Panc1 (cell line): Measurements from ENCODE around the gene PTPRO. TPM values are rescaled to one million over a fixed set of nuclear protein-coding genes. Genes with fewer than 3 reads are reported as not detected.

ENCODE experiments used
- ATAC-seq: fragments of 200-7000 bp; cut with Tn5 transposase; 2 replicates; pipeline ENCODE4 v1.9.1; 2020; ENCODE audit warnings: mild to moderate bottlenecking, moderate library complexity
- BruUV-seq: library from RNA; stranded (reverse); fragments of 400-500 nt; replicated peaks from 2 replicates; lab custom pipeline; 2021; lab: Mats Ljungman, UMichigan
- CTCF ChIA-PET: fragments of 300-600 bp; sonication (Branson Sonifier 250); formaldehyde crosslinking; loops from one replicate; lab custom pipeline; 2022; ENCODE audit warnings: antibody characterized with exemption; lab: Charles Lee
- POLR2A ChIA-PET: fragments of 300-600 bp; sonication (Branson Sonifier 250); formaldehyde crosslinking; loops from one replicate; lab custom pipeline; 2022; ENCODE audit warnings: antibody characterized with exemption; lab: Charles Lee
- DNase-seq: peaks from one replicate; pipeline ENCODE4 v3.0.0-alpha.2; 2010; ENCODE audit warnings: low read depth, low spot score
- H3K27ac ChIP-seq: 2 replicates; pipeline ENCODE4 v1.5.1; 2011; ENCODE audit warnings: mild to moderate bottlenecking, low read length, inconsistent platforms
- H3K27me3 ChIP-seq: fragments of 200-500 bp; sonication (Bioruptor generic); 2 replicates; pipeline ENCODE4 v1.6.0; 2014; ENCODE audit warnings: low read length, inconsistent platforms; ENCODE audit not compliant: control insufficient read depth, insufficient read depth
- H3K36me3 ChIP-seq: fragments of 200-500 bp; sonication (Bioruptor generic); 2 replicates; pipeline ENCODE4 v1.5.1; 2014; ENCODE audit warnings: inconsistent platforms, mild to moderate bottlenecking, low read length, moderate library complexity; ENCODE audit not compliant: control insufficient read depth, insufficient read depth
- H3K4me1 ChIP-seq: 2 replicates; pipeline ENCODE4 v1.5.1; 2011; ENCODE audit warnings: inconsistent platforms, mild to moderate bottlenecking, low read length, moderate library complexity; ENCODE audit not compliant: control insufficient read depth, insufficient read depth
- H3K4me3 ChIP-seq, 2 experiments: 2 replicates each; pipeline ENCODE4 v1.5.1; 2011 to 2012; ENCODE audit warnings: low read depth in 2 of 2, low read length in 2 of 2, mild to moderate bottlenecking in 2 of 2, inconsistent platforms in 1 of 2, moderate library complexity in 1 of 2
- H3K9me3 ChIP-seq: fragments of 200-500 bp; sonication (Bioruptor generic); 2 replicates; pipeline ENCODE4 v1.5.1; 2014; ENCODE audit warnings: low read depth, mild to moderate bottlenecking, inconsistent platforms, low read length, moderate library complexity; ENCODE audit not compliant: control insufficient read depth, insufficient read depth
- CTCF ChIP-seq: fragments of 450-650 bp; IDR thresholded peaks from 2 replicates; pipeline ENCODE4 v1.5.1; 2017; ENCODE audit warnings: mild to moderate bottlenecking
- POLR2AphosphoS5 ChIP-seq: IDR thresholded peaks from 2 replicates; pipeline ENCODE4 v1.6.1; 2012; ENCODE audit warnings: mild to moderate bottlenecking, low read depth, low read length, moderate library complexity
- REST ChIP-seq, 2 experiments: IDR thresholded peaks; 2 replicates each; pipeline ENCODE4 v1.6.1; 2011 to 2012; ENCODE audit warnings: low read depth in 2 of 2, control low read depth in 1 of 2, low read length in 1 of 2, mild to moderate bottlenecking in 1 of 2, moderate library complexity in 1 of 2; ENCODE audit not compliant: insufficient read depth in 1 of 2
- SIN3A ChIP-seq: IDR thresholded peaks from 2 replicates; pipeline ENCODE4 v1.6.1; 2012; ENCODE audit warnings: low read depth, mild to moderate bottlenecking, low read length, moderate library complexity, borderline replicate concordance; ENCODE audit not compliant: insufficient read depth
- TCF7L2 ChIP-seq: IDR thresholded peaks from 2 replicates; pipeline ENCODE4 v1.6.1; 2011; ENCODE audit warnings: mild to moderate bottlenecking, low read depth, low read length, inconsistent platforms
- in situ Hi-C: cut with HindIII; loops from 2 replicates; pipeline ENCODE4 v1.10.0; 2016; ENCODE audit warnings: low sequenced_read_pairs, low pct_unique_long_range_greater_than_20kb
- intact Hi-C: fragments of 100-400 bp; cut with micrococcal nuclease; formaldehyde crosslinking; loops from one replicate; pipeline ENCODE4 v1.10.0; 2022; ENCODE audit not compliant: unreplicated experiment
- total RNA-seq: library from RNA; stranded (reverse); gene quantifications from one replicate; pipeline ENCODE4 v1.2.1, GENCODE V29; 2021; ENCODE audit not compliant: unreplicated experiment

PTPRO gene
- total RNA-seq, 1 experiment from 2014 or later = not detected

DNA sequence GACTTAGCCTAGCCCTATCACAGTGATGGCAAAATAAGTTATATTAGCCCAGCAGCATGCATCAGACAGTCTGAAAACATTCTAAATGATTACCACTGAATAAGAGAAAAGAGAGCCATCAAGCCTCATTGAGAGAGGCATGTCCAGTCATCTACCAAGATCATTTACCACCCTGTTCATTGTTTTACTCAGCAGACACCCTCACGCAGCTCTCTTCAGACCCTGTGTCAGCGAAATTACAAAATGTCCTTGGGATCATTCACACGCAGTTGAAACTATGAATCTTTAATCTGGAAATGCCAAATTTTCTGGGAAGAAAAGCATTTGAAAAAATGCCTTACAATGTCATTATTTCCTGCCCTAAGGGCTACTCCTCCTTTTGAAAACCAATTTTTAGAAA lies 89.5 kb downstream of the PTPRO start:
- no peak for DNase-seq
- in situ Hi-C loops = no loop called here

GRCh38 chr12:15417691-15418090 lies 95.4 kb downstream of the PTPRO start:
- Histone ChIP-seq H3K27me3 (no peaks in the 10 kb centered on the region), H3K9me3 (no peaks in the 10 kb centered on the region), H3K27ac (no peak overlapping the region), H3K4me1 (no peaks in the 10 kb centered on the region), H3K36me3 (no peaks in the 10 kb centered on the region), H3K4me3 (no peak overlapping the region)
- DNase-seq = no peak
- in situ Hi-C loops = no loop called here
- ChIA-PET CTCF (no interaction called here), POLR2A (no interaction called here)
- BruUV-seq = no TSS peak
- intact Hi-C loops = no loop called here
- no peak for TF ChIP-seq POLR2AphosphoS5
- no peak for TF ChIP-seq SIN3A
- no peak for TF ChIP-seq REST (IDR thresholded peaks at IDR 0.05; ENCODE audit: insufficient read depth in 1 of 2, low read depth in 2 of 2, low read length in 1 of 2)
- no peak for TF ChIP-seq TCF7L2
- no peak for TF ChIP-seq CTCF
- no peak for ATAC-seq

More for the DNA sequence above, 89.5 kb downstream of the PTPRO start:
- Histone ChIP-seq H3K36me3 (no peaks in the 10 kb centered on the region), H3K27ac (no peak overlapping the region), H3K27me3 (no peaks in the 10 kb centered on the region), H3K4me3 (no peak overlapping the region), H3K4me1 (no peaks in the 10 kb centered on the region), H3K9me3 (no peaks in the 10 kb centered on the region)
- ChIA-PET CTCF (no interaction called here), POLR2A (no interaction called here)
- intact Hi-C loops = no loop called here
- TF ChIP-seq SIN3A = no peak
- no peak for TF ChIP-seq TCF7L2
- no peak for TF ChIP-seq CTCF
- TF ChIP-seq REST (IDR thresholded peaks at IDR 0.05; ENCODE audit: insufficient read depth in 1 of 2, low read depth in 2 of 2, low read length in 1 of 2) = no peak
- ATAC-seq = no peak
- BruUV-seq = no TSS peak
